Right atrium auricular region (tissue), 2 donors: ENCODE data around the gene LRRC23. TPM values are rescaled to one million over a fixed set of nuclear protein-coding genes. Genes with fewer than 3 reads are reported as not detected.

Source experiments
- DNase-seq: peaks from one replicate; pipeline ENCODE4 v3.0.0-alpha.2; 2019; ENCODE audit warnings: low spot score
- H3K27ac ChIP-seq, 2 donors: fragments of 200-600 bp; sonication (generic); 1 replicate in 1 of 2; 2 replicates in 1 of 2; pipeline ENCODE4 v1.5.1; 2016 to 2019
- H3K27me3 ChIP-seq, 2 donors: fragments of 200-600 bp; sonication (generic); one replicate each; pipeline versions ENCODE4 v1.5.1 to v1.6.0; 2017 to 2019
- H3K36me3 ChIP-seq: fragments of 200-600 bp; sonication (generic); one replicate; pipeline ENCODE4 v1.5.1; 2016
- H3K4me1 ChIP-seq, 2 donors: fragments of 200-600 bp; sonication (generic); one replicate each; pipeline versions ENCODE4 v1.5.1 to v1.6.0; 2017 to 2019
- H3K4me3 ChIP-seq, 2 donors: fragments of 200-600 bp; sonication (generic); 1 replicate in 1 of 2; 2 replicates in 1 of 2; pipeline ENCODE4 v1.5.1; 2017 to 2019; ENCODE audit warnings: mild to moderate bottlenecking in 1 of 2, moderate library complexity in 1 of 2
- H3K9me3 ChIP-seq, 2 donors: fragments of 200-600 bp; sonication (generic); one replicate each; pipeline ENCODE4 v1.5.1; 2019
- total RNA-seq, 2 donors: library from RNA; depleted of rRNA; stranded (reverse); fragments of >200 nt; gene quantifications; one replicate each; pipeline ENCODE4 v1.1.0, GENCODE V29; 2016
- TF ChIP-seq, protein P1 (sequence below), 2 donors: fragments of 200-600 bp; sonication (generic); IDR thresholded peaks; one replicate each; pipeline ENCODE4 v1.5.1; 2019; ENCODE audit warnings: antibody characterized with exemption in 2 of 2

Gene LRRC23
- total RNA-seq, 2 donors from 2014 or later: 8.4 to 15.6 TPM

DNA sequence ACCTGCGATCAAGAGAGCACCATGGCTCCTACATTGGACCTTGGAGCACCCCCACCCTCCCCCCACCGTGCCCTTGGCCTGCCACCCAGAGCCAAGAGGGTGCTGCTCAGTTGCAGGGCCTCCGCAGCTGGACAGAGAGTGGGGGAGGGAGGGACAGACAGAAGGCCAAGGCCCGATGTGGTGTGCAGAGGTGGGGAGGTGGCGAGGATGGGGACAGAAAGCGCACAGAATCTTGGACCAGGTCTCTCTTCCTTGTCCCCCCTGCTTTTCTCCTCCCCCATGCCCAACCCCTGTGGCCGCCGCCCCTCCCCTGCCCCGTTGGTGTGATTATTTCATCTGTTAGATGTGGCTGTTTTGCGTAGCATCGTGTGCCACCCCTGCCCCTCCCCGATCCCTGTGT, 37.2 kb downstream of the LRRC23 start:
- H3K4me1 ChIP-seq: peaks cover 0 to 59% of the 10 kb centered on the region in 2 donors

DNA sequence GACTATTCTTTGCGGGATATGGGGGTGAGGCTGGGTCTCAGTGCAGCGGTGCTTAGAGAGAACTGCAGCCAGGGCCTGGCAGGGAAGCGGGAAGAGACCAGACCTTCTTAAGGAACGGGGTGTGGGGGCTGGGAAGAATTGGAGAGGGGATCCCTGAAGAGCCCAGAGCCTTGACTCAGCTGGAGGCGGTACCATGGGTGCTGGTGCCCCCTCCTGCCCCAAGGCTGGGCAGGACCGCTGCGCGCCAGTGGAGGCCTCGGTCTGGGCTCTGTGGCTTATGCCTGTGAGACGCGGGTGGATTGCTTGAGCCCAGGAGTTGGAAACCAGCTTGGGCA, 37.7 kb downstream of the LRRC23 start:
- H3K27ac ChIP-seq: peak overlapping the region in 1 of 2 donors; percentile 97
- H3K36me3 ChIP-seq: peaks cover 10% of the 10 kb centered on the region
- H3K27me3 ChIP-seq: no peaks in the 10 kb centered on the region
- H3K9me3 ChIP-seq: no peaks in the 10 kb centered on the region
- TF ChIP-seq, protein P1, sequence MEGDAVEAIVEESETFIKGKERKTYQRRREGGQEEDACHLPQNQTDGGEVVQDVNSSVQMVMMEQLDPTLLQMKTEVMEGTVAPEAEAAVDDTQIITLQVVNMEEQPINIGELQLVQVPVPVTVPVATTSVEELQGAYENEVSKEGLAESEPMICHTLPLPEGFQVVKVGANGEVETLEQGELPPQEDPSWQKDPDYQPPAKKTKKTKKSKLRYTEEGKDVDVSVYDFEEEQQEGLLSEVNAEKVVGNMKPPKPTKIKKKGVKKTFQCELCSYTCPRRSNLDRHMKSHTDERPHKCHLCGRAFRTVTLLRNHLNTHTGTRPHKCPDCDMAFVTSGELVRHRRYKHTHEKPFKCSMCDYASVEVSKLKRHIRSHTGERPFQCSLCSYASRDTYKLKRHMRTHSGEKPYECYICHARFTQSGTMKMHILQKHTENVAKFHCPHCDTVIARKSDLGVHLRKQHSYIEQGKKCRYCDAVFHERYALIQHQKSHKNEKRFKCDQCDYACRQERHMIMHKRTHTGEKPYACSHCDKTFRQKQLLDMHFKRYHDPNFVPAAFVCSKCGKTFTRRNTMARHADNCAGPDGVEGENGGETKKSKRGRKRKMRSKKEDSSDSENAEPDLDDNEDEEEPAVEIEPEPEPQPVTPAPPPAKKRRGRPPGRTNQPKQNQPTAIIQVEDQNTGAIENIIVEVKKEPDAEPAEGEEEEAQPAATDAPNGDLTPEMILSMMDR (IDR thresholded peaks at IDR 0.05): no peak
- peaks cover 0 to 54% of the 10 kb centered on the region in 2 donors for H3K4me1 ChIP-seq
- DNase-seq: no peak
- no peak overlapping the region for H3K4me3 ChIP-seq

More for the DNA sequence above, 37.2 kb downstream of the LRRC23 start:
- Histone ChIP-seq H3K27ac (no peak overlapping the region), H3K9me3 (no peaks in the 10 kb centered on the region), H3K4me3 (no peak overlapping the region), H3K27me3 (no peaks in the 10 kb centered on the region), H3K36me3 (peaks cover 6% of the 10 kb centered on the region)
- TF ChIP-seq, protein P1 (IDR thresholded peaks at IDR 0.05): no peak
- DNase-seq: no peak

DNA sequence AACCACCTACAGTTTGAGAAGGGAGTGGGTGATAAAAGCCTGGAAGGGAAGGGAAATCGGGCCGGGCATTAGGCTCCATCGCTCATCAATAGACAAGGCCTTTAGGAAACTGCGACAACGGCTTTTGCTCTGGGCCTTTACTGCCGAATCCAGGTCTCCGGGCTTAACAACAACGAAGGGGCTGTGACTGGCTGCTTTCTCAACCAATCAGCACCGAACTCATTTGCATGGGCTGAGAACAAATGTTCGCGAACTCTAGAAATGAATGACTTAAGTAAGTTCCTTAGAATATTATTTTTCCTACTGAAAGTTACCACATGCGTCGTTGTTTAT, 38.7 kb downstream of the LRRC23 start:
- TF ChIP-seq, protein P1 (IDR thresholded peaks at IDR 0.05): no peak
- H3K9me3 ChIP-seq: no peaks in the 10 kb centered on the region
- H3K4me1 ChIP-seq: peaks cover 0 to 49% of the 10 kb centered on the region in 2 donors
- peaks cover 11% of the 10 kb centered on the region for H3K36me3 ChIP-seq
- no peaks in the 10 kb centered on the region for H3K27me3 ChIP-seq
- peak overlapping the region; percentile 97 to 99 for H3K27ac ChIP-seq
- peak overlapping the region; percentile 60 to 66 for H3K4me3 ChIP-seq
- peak; percentile 94 for DNase-seq

GRCh38 chr12:6943722-6944380, 39.2 kb downstream of the LRRC23 start, which contains the start of the genes C12orf57 and RNU7-1:
C12orf57 (plus strand) TSS chr12:6944022; CDS start chr12:6944122, 100 bp downstream.
RNU7-1 (plus strand) TSS chr12:6943816.
- H3K4me1 ChIP-seq: peaks cover 0 to 44% of the 10 kb centered on the region in 2 donors
- peak within 1 kb of the TSS; percentile 60 to 66 for H3K4me3 ChIP-seq
- no peaks in the 10 kb centered on the region for H3K9me3 ChIP-seq
- TF ChIP-seq, protein P1 (IDR thresholded peaks at IDR 0.05): no peak
- H3K27ac ChIP-seq: peak within 1 kb of the TSS; percentile 97 to 99
- DNase-seq: peak; percentile 86
- no peaks in the 10 kb centered on the region for H3K27me3 ChIP-seq
- peaks cover 11% of the 10 kb centered on the region for H3K36me3 ChIP-seq

DNA sequence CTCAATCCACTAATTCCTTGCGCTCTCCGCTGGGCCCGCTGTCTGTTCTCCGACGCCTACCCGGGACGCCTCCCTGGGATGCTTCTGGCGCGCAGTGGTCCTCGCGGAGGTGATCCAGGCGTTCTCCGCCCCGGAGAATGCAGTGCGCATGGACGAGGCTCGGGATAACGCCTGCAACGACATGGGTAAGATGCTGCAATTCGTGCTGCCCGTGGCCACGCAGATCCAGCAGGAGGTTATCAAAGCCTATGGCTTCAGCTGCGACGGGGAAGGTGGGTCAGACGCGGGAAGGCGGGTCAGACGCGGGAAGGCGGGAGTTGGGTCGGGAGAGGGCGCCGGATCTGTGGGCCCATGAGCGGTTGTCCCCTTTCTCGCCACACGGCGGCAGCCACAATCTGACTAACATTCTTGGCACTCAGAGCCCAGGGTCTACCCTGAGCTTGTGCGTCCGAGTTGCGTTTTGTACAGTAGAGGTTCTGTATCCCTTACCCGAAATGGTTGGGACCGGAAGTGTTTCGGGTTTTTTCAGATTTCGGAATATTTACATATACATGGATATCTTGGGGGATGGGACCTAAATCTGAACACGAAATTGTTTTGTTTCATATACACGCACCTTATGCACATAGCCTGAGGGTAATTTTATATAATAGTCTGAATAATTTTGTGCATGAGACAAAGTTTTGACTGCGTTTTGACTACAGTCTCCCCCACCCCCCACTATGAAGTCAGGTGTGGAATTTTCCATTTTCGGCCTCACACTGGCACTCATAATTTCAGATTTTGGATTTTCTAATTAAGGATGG, 40.0 kb downstream of the LRRC23 start:
- peaks cover 11% of the 10 kb centered on the region for H3K36me3 ChIP-seq
- H3K4me1 ChIP-seq: peaks cover 0 to 37% of the 10 kb centered on the region in 2 donors
- no peaks in the 10 kb centered on the region for H3K27me3 ChIP-seq
- peak overlapping the region; percentile 60 to 66 for H3K4me3 ChIP-seq
- H3K9me3 ChIP-seq: no peaks in the 10 kb centered on the region
- TF ChIP-seq, protein P1 (IDR thresholded peaks at IDR 0.05): peak; percentile 83 to 90
- peak overlapping the region; percentile 97 to 99 for H3K27ac ChIP-seq
- DNase-seq: peak; percentile 97
